ENCODE measurements around the gene NBPF11.

DNA sequence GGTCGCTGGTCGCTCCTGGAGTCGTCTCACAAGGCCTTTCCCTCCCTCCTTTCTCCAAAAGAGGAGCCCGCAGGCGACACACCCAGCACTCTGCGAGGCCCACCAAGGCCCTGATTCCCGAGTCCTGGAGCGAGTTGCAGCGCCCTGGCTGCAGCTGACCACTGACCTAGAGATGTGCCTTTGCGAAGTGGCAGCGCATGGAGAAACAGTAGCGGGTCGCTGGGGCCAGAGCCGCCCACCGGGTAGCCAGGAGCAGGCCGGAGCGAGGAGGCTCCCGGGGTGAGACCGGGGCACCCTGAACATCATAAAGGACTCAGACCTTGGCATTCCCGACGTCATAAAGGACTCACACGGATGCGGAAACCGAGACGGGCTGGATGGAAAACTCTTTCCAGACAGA, 10.3 kb upstream of the NBPF11 start:
- TF ChIP-seq, protein P1, sequence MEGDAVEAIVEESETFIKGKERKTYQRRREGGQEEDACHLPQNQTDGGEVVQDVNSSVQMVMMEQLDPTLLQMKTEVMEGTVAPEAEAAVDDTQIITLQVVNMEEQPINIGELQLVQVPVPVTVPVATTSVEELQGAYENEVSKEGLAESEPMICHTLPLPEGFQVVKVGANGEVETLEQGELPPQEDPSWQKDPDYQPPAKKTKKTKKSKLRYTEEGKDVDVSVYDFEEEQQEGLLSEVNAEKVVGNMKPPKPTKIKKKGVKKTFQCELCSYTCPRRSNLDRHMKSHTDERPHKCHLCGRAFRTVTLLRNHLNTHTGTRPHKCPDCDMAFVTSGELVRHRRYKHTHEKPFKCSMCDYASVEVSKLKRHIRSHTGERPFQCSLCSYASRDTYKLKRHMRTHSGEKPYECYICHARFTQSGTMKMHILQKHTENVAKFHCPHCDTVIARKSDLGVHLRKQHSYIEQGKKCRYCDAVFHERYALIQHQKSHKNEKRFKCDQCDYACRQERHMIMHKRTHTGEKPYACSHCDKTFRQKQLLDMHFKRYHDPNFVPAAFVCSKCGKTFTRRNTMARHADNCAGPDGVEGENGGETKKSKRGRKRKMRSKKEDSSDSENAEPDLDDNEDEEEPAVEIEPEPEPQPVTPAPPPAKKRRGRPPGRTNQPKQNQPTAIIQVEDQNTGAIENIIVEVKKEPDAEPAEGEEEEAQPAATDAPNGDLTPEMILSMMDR (conservative IDR thresholded peaks at IDR 0.05 in 1 of 2, IDR thresholded peaks at IDR 0.05 in 1 of 2; ENCODE audit: extremely low read depth in 1 of 2, insufficient read depth in 1 of 2, low read depth in 1 of 2, low read length in 2 of 2): no peak
- TF ChIP-seq EZH2 (IDR thresholded peaks at IDR 0.05; ENCODE audit: borderline replicate concordance, low read length): no peak
